Hepatocyte (in vitro differentiated cells): Measurements from ENCODE around the gene ARPC1A.

Source experiments
- CTCF ChIP-seq: fragments of 200-600 bp; sonication (generic); IDR thresholded peaks from 2 replicates; pipeline ENCODE4 v1.5.1; 2016; ENCODE audit warnings: antibody characterized with exemption, mild to moderate bottlenecking; ENCODE audit not compliant: poor library complexity
- EZH2 ChIP-seq: fragments of 200-600 bp; sonication (generic); IDR thresholded peaks from 2 replicates; pipeline ENCODE4 v1.6.1; 2016; ENCODE audit warnings: antibody characterized with exemption, mild to moderate bottlenecking, borderline replicate concordance
- EZH2phosphoT487 ChIP-seq: fragments of 200-600 bp; sonication (generic); IDR thresholded peaks from one replicate; pipeline ENCODE4 v1.6.1; 2018; ENCODE audit warnings: antibody characterized with exemption, mild to moderate bottlenecking, low read depth, moderate library complexity; ENCODE audit not compliant: unreplicated experiment, severe bottlenecking

- TF ChIP-seq EZH2 (no peak), CTCF (no peak), EZH2phosphoT487 (no peak)
Measured at GRCh38 chr7:99386584-99387238, 61.0 kb downstream of the ARPC1A start.
